Measurements from ENCODE around the gene CLEC2D.
"Not testable (repeated sequence)": the region's sequence is repeated elsewhere in the genome, so short reads cannot be mapped to it uniquely, and the experiment has no call there.

Gene CLEC2D

GRCh38 chr12:9673404-9674225 is 4.1 kb downstream of the CLEC2D start:
- TF ChIP-seq POLR2A (IDR thresholded peaks at IDR 0.05; ENCODE audit: low read length): no peak
- no peak for TF ChIP-seq GATA1 (IDR thresholded peaks at IDR 0.05; ENCODE audit: low read depth, low read length)
- DNase-seq: peak; percentile 27 to 47

- no peak for DNase-seq
- TF ChIP-seq POLR2A (IDR thresholded peaks at IDR 0.05; ENCODE audit: low read length) (no peak), GATA1 (IDR thresholded peaks at IDR 0.05; ENCODE audit: low read depth, low read length) (no peak)
Observed at GRCh38 chr12:9674226-9674590, 4.7 kb downstream of the CLEC2D start.

- not testable (repeated sequence) for DNase-seq
Observed at GRCh38 chr12:9682508-9682907, 13.0 kb downstream of the CLEC2D start.

GRCh38 chr12:9682949-9683348 is 13.4 kb downstream of the CLEC2D start:
- DNase-seq: not testable (repeated sequence)

- peak; percentile 17 to 73 for DNase-seq
Observed at GRCh38 chr12:9685366-9685765, 15.9 kb downstream of the CLEC2D start.

- DNase-seq: no peak
- TF ChIP-seq POLR2A (IDR thresholded peaks at IDR 0.05; ENCODE audit: low read length): no peak
- no peak for TF ChIP-seq GATA1 (IDR thresholded peaks at IDR 0.05; ENCODE audit: low read depth, low read length)
Observed at GRCh38 chr12:9685915-9686314, 16.4 kb downstream of the CLEC2D start.

- DNase-seq: no peak
- no peak for TF ChIP-seq GATA1 (IDR thresholded peaks at IDR 0.05; ENCODE audit: low read depth, low read length)
- no peak for TF ChIP-seq POLR2A (IDR thresholded peaks at IDR 0.05; ENCODE audit: low read length)
Observed at GRCh38 chr12:9687228-9687627, 17.7 kb downstream of the CLEC2D start.

GRCh38 chr12:9692909-9693308 is 23.4 kb downstream of the CLEC2D start:
- TF ChIP-seq POLR2A (IDR thresholded peaks at IDR 0.05; ENCODE audit: low read length): no peak
- TF ChIP-seq GATA1 (IDR thresholded peaks at IDR 0.05; ENCODE audit: low read depth, low read length): no peak

GRCh38 chr12:9694241-9694640 is 24.7 kb downstream of the CLEC2D start:
- no peak for DNase-seq
- no peak for TF ChIP-seq GATA1 (IDR thresholded peaks at IDR 0.05; ENCODE audit: low read depth, low read length)
- no peak for TF ChIP-seq POLR2A (IDR thresholded peaks at IDR 0.05; ENCODE audit: low read length)

More at GRCh38 chr12:9692909-9693308, 23.4 kb downstream of the CLEC2D start:
- peak in 1 of 2 experiments; percentile 3 for DNase-seq

- DNase-seq: peak in 1 of 2 experiments; percentile 5
Observed at GRCh38 chr12:9695150-9695549, 25.6 kb downstream of the CLEC2D start.

GRCh38 chr12:9695661-9696060 is 26.1 kb downstream of the CLEC2D start:
- DNase-seq: not testable (repeated sequence)

- no peak for DNase-seq
- TF ChIP-seq POLR2A (IDR thresholded peaks at IDR 0.05; ENCODE audit: low read length) (no peak), GATA1 (IDR thresholded peaks at IDR 0.05; ENCODE audit: low read depth, low read length) (no peak)
Observed at GRCh38 chr12:9697619-9698018, 28.1 kb downstream of the CLEC2D start.

GRCh38 chr12:9698681-9699080 is 29.2 kb downstream of the CLEC2D start:
- TF ChIP-seq POLR2A (IDR thresholded peaks at IDR 0.05; ENCODE audit: low read length) (no peak), GATA1 (IDR thresholded peaks at IDR 0.05; ENCODE audit: low read depth, low read length) (no peak)
- DNase-seq: no peak

- no peak for TF ChIP-seq POLR2A (IDR thresholded peaks at IDR 0.05; ENCODE audit: low read length)
- TF ChIP-seq GATA1 (IDR thresholded peaks at IDR 0.05; ENCODE audit: low read depth, low read length): no peak
- DNase-seq: no peak
Observed at GRCh38 chr12:9699269-9699897, 29.9 kb downstream of the CLEC2D start.

- no peak for DNase-seq
- no peak for TF ChIP-seq POLR2A (IDR thresholded peaks at IDR 0.05; ENCODE audit: low read length)
Observed at GRCh38 chr12:9699898-9700605, 30.5 kb downstream of the CLEC2D start.

Data from erythroblast (primary cell).